GM12878 (cell line): ENCODE measurements around the gene TMEM198. TPM values are rescaled to one million over a fixed set of nuclear protein-coding genes. Genes with fewer than 3 reads are reported as not detected.

Experiments used
- ATAC-seq: fragments of 200-7000 bp; cut with Tn5 transposase; 3 replicates; pipeline ENCODE4 v1.9.1; 2020; ENCODE audit warnings: mild to moderate bottlenecking, moderate library complexity
- BruUV-seq: library from RNA; stranded (reverse); fragments of 400-500 nt; replicated peaks from 2 replicates; lab custom pipeline; 2021; lab: Mats Ljungman, UMichigan
- CTCF ChIA-PET: fragments of 300-600 bp; sonication (Branson Sonifier 250); formaldehyde crosslinking; extraction: SDS; loops from one replicate; lab custom pipeline; 2021; ENCODE audit warnings: inconsistent platforms; lab: Yijun Ruan, JAX
- POLR2A ChIA-PET: fragments of 350-600 bp; formaldehyde crosslinking; extraction: SDS; loops from one replicate; lab custom pipeline; 2021; ENCODE audit warnings: inconsistent platforms; lab: Charles Lee
- RAD21 ChIA-PET: fragments of 300-600 bp; sonication (Branson Sonifier 250); formaldehyde crosslinking; loops from one replicate; lab custom pipeline; 2023; ENCODE audit warnings: antibody characterized with exemption; ENCODE audit not compliant: unreplicated experiment; lab: Charles Lee
- SMC1A ChIA-PET: fragments of 300-600 bp; sonication (Branson Sonifier 250); formaldehyde crosslinking; loops from one replicate; lab custom pipeline; 2023; ENCODE audit not compliant: unreplicated experiment, uncharacterized antibody; lab: Charles Lee
- DNase-seq: peaks from one replicate; pipeline ENCODE4 v3.0.0-alpha.2; 2011; ENCODE audit warnings: low read depth, low spot score
- FAIRE-seq: peaks from 3 replicates; lab custom pipeline; 2011; peaks lifted over from hg19 to GRCh38; lab: Jason Lieb, UNC
- H2AFZ ChIP-seq: 2 replicates; pipeline ENCODE4 v1.6.0; 2011; ENCODE audit warnings: low read depth, low read length, control low read depth; ENCODE audit not compliant: control insufficient read depth
- H3K27ac ChIP-seq: 2 replicates; pipeline ENCODE4 v1.5.1; 2011; ENCODE audit warnings: control low read depth; ENCODE audit not compliant: control insufficient read depth, insufficient read depth
- H3K27me3 ChIP-seq, 2 experiments: replicated peaks in 1 of 2; 2 replicates each; pipeline versions ENCODE4 v1.6.0 to v1.6.1; 2011; ENCODE audit warnings: low read length in 1 of 2; ENCODE audit not compliant: control insufficient read depth in 2 of 2, insufficient read depth in 2 of 2
- H3K36me3 ChIP-seq, 2 experiments: 2 replicates each; pipeline ENCODE4 v1.5.1; 2011; ENCODE audit warnings: low read length in 1 of 2; ENCODE audit not compliant: control insufficient read depth in 2 of 2, insufficient read depth in 2 of 2
- H3K4me1 ChIP-seq: 2 replicates; pipeline ENCODE4 v1.6.1; 2011; ENCODE audit warnings: mild to moderate bottlenecking, low read length, moderate library complexity, mixed read lengths; ENCODE audit not compliant: control insufficient read depth, insufficient read depth
- H3K4me2 ChIP-seq: 2 replicates; pipeline ENCODE4 v1.6.0; 2011; ENCODE audit warnings: control low read depth; ENCODE audit not compliant: control insufficient read depth, insufficient read depth
- H3K4me3 ChIP-seq: fragments of 200-600 bp; sonication (generic); 2 replicates; pipeline ENCODE4 v1.5.1; 2016
- H3K79me2 ChIP-seq: 2 replicates; pipeline ENCODE4 v1.6.0; 2011; ENCODE audit warnings: low read length; ENCODE audit not compliant: control insufficient read depth, insufficient read depth
- H3K9ac ChIP-seq: 2 replicates; pipeline ENCODE4 v1.8.0; 2011; ENCODE audit warnings: low read length, control low read depth, mixed read lengths; ENCODE audit not compliant: control insufficient read depth, insufficient read depth
- H3K9me3 ChIP-seq: replicated peaks from 3 replicates; pipeline ENCODE4 v1.5.1; 2011; ENCODE audit warnings: mild to moderate bottlenecking, low read length; ENCODE audit not compliant: control insufficient read depth, insufficient read depth
- H4K20me1 ChIP-seq: 2 replicates; pipeline ENCODE4 v1.6.0; 2011; ENCODE audit not compliant: control insufficient read depth, insufficient read depth
- BHLHE40 ChIP-seq, 2 experiments: fragments of 450-650 bp in 1 of 2; IDR thresholded peaks; 2 replicates each; pipeline ENCODE4 v1.6.1; 2011 to 2017; ENCODE audit warnings: low read depth in 2 of 2, borderline replicate concordance in 1 of 2, improper control_type of control experiment in 1 of 2, low read length in 1 of 2, mild to moderate bottlenecking in 1 of 2
- MTA2 ChIP-seq: fragments of 450-650 bp; IDR thresholded peaks from 2 replicates; pipeline ENCODE4 v1.6.1; 2016; ENCODE audit warnings: low read depth, mild to moderate bottlenecking, moderate library complexity
- NRF1 ChIP-seq: conservative IDR thresholded peaks from 2 replicates; pipeline ENCODE4 v1.6.1; 2011; ENCODE audit warnings: mild to moderate bottlenecking, low read depth, low read length, improper control_type of control experiment
- RB1 ChIP-seq: fragments of 450-650 bp; formaldehyde crosslinking; IDR thresholded peaks from 2 replicates; pipeline ENCODE4 v1.6.1; 2017; ENCODE audit warnings: mild to moderate bottlenecking, borderline replicate concordance
- SREBF2 ChIP-seq: IDR thresholded peaks from 2 replicates; pipeline ENCODE4 v1.6.1; 2012; ENCODE audit warnings: mild to moderate bottlenecking, low read length
- STAT1 ChIP-seq: fragments of 450-650 bp; conservative IDR thresholded peaks from 2 replicates; pipeline ENCODE4 v1.6.1; 2014; ENCODE audit warnings: antibody characterized with exemption, mild to moderate bottlenecking
- SUPT20H ChIP-seq: IDR thresholded peaks from 2 replicates; pipeline ENCODE4 v1.6.1; 2011; ENCODE audit warnings: low read depth, mild to moderate bottlenecking, low read length, moderate library complexity, borderline replicate concordance; ENCODE audit not compliant: control insufficient read depth
- WGBS: methylation state at CpG from one replicate; pipeline ENCODE4 v1.1.6; 2016; ENCODE audit warnings: low lambda C conversion rate; ENCODE audit not compliant: insufficient replicate concordance, insufficient coverage; ENCODE audit errors: missing lambda C conversion rate; 5-methylcytosine and 5-hydroxymethylcytosine counted together
- in situ Hi-C: fragments of 300-500 bp; cut with MboI; formaldehyde crosslinking; loops from 9 replicates; pipeline ENCODE4 v1.14.3; 2018; ENCODE audit warnings: mixed read lengths
- intact Hi-C: fragments of 100-400 bp; cut with micrococcal nuclease; formaldehyde crosslinking; loops from one replicate; pipeline ENCODE4 v1.14.2; 2022; ENCODE audit not compliant: unreplicated experiment
- polyA plus RNA-seq, 11 experiments: library from polyadenylated mRNA; depleted of rRNA in 4 of 11; unstranded in 6 of 11; stranded (reverse) in 5 of 11; fragments of >200 nt; fragmentation: Nextera tagmentation in 4 of 11; fragmentation: Illumina TruSeq in 1 of 11; extraction: Ambion mirVana in 4 of 11; extraction: Trizol in 1 of 11; gene quantifications; 1 replicate in 1 of 11; 2 replicates in 10 of 11; pipeline versions ENCODE4 v1.2.1 to v1.2.3, GENCODE V29; 2011 to 2016; ENCODE audit warnings: inconsistent platforms in 2 of 11, missing spikeins in 2 of 11, low read depth in 1 of 11
- total RNA-seq, 4 experiments: library from RNA; depleted of rRNA in 3 of 4; stranded (reverse); fragments of >200 nt in 3 of 4; fragmentation: Illumina TruSeq in 1 of 4; extraction: Trizol in 1 of 4; gene quantifications; 2 replicates each; pipeline versions ENCODE4 v1.2.1 to v1.2.3, GENCODE V29; 2013 to 2021
- TF ChIP-seq, protein P1 (sequence below): fragments of 450-650 bp; IDR thresholded peaks from 2 replicates; pipeline ENCODE4 v1.6.1; 2016; ENCODE audit warnings: mild to moderate bottlenecking
- TF ChIP-seq, protein P2 (sequence below): fragments of 450-650 bp; IDR thresholded peaks from 2 replicates; pipeline ENCODE4 v1.6.1; 2018; ENCODE audit warnings: mild to moderate bottlenecking, low read depth, moderate library complexity; ENCODE audit not compliant: partially characterized antibody
- TF ChIP-seq, protein P3 (sequence below): fragments of 450-650 bp; IDR thresholded peaks from 2 replicates; pipeline ENCODE4 v1.6.1; 2017; ENCODE audit warnings: mild to moderate bottlenecking
- TF ChIP-seq, protein P4 (sequence below): fragments of 450-650 bp; IDR thresholded peaks from 2 replicates; pipeline ENCODE4 v1.6.1; 2017; ENCODE audit warnings: mild to moderate bottlenecking, low read depth, inconsistent platforms; ENCODE audit not compliant: poor library complexity, severe bottlenecking
- TF ChIP-seq, protein P5 (sequence below): IDR thresholded peaks from 2 replicates; pipeline ENCODE4 v1.6.1; 2012; ENCODE audit warnings: low read depth, low read length, improper control_type of control experiment

TMEM198 gene
- total and polyA plus RNA-seq, 10 of the 15 experiments (the other 5 are each of a cell fraction or from before 2014, with no cell fraction given), result 0.16 to 1.2 (median 0.65) TPM; not detected in 2

DNA sequence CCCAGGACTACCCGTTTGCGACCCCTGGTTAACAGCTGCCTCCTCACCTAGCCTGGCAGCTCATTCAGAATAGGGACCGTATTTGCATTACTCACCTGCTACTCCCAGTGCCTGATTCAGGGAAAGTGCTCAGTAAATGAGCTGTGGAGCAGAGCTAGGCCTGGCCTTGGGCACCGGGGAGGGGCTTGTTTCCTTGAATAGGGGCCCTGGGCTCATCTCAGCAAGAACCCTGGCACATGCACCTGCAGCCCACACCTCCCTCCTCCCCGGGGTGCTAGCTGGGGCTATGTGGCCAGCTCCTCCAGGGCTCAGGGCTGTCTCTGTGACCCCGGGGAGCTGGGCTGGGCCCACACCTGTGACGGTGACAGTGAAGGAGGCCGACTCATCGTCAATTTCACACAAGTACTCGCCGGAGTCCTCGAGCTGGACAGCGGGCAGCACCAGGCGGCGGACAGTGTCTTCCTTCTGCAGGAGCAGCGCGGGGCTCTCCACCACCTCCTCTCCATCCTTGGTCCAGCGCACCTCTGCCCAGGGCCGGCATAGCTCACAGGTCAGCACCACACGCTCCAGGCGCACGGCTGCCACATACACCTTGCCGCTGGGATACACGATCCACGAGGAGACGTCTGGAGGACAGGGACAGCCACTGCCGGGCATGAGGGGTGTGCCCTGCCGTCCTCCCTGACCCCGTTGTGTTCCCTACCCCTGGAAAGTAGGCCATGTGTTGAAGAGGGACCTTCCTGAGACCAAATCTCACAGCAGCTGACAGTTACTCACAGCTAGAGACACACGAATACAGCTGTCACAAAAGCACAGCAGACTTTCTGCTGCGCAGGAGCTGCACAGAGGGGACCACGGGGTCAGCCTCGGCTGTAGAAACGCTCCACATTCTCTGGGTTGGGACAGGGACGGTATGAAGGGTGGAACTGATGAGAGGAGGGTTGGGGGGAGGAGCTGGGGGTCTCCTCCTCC lies 18.5 kb downstream of the TMEM198 start:
- CTCF ChIA-PET, result interaction anchor here (1.0 to 1.7 kb wide), 2 partner anchors 13 to 21 kb away, joined by 3 to 6 read pairs; no protein-coding TSS in a partner anchor
- no peak for DNase-seq
- WGBS, result 33% methylated on average over 30 of the region's 35 CpGs
- H4K20me1 ChIP-seq, result no peaks in the 10 kb centered on the region
- no TSS peak for BruUV-seq
- no peak overlapping the region for H3K27ac ChIP-seq
- FAIRE-seq, result no peak
- H3K4me3 ChIP-seq, result no peak overlapping the region
- no peak overlapping the region for H3K9ac ChIP-seq
- no peaks in the 10 kb centered on the region for H3K4me1 ChIP-seq
- no peaks in the 10 kb centered on the region for H3K79me2 ChIP-seq
- H3K36me3 ChIP-seq, result no peaks in the 10 kb centered on the region
- POLR2A ChIA-PET, result no interaction called here
- intact Hi-C loops, result no loop called here
- SMC1A ChIA-PET, result no interaction called here
- H2AFZ ChIP-seq, result no peak overlapping the region
- H3K4me2 ChIP-seq, result no peak overlapping the region
- in situ Hi-C loops, result no loop called here
- no peaks in the 10 kb centered on the region; a peak in 2 of 4 replicates for H3K27me3 ChIP-seq
- RAD21 ChIA-PET, result no interaction called here
- no peak for ATAC-seq
- H3K9me3 ChIP-seq, result no peaks in the 10 kb centered on the region
- no peak for TF ChIP-seq BHLHE40 (IDR thresholded peaks at IDR 0.05; ENCODE audit: borderline replicate concordance in 1 of 2, low read depth in 2 of 2, low read length in 1 of 2)
- no peak for TF ChIP-seq STAT1
- no peak for TF ChIP-seq SUPT20H
- TF ChIP-seq, protein P1, sequence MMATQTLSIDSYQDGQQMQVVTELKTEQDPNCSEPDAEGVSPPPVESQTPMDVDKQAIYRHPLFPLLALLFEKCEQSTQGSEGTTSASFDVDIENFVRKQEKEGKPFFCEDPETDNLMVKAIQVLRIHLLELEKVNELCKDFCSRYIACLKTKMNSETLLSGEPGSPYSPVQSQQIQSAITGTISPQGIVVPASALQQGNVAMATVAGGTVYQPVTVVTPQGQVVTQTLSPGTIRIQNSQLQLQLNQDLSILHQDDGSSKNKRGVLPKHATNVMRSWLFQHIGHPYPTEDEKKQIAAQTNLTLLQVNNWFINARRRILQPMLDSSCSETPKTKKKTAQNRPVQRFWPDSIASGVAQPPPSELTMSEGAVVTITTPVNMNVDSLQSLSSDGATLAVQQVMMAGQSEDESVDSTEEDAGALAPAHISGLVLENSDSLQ, result no peak
- TF ChIP-seq, protein P2, sequence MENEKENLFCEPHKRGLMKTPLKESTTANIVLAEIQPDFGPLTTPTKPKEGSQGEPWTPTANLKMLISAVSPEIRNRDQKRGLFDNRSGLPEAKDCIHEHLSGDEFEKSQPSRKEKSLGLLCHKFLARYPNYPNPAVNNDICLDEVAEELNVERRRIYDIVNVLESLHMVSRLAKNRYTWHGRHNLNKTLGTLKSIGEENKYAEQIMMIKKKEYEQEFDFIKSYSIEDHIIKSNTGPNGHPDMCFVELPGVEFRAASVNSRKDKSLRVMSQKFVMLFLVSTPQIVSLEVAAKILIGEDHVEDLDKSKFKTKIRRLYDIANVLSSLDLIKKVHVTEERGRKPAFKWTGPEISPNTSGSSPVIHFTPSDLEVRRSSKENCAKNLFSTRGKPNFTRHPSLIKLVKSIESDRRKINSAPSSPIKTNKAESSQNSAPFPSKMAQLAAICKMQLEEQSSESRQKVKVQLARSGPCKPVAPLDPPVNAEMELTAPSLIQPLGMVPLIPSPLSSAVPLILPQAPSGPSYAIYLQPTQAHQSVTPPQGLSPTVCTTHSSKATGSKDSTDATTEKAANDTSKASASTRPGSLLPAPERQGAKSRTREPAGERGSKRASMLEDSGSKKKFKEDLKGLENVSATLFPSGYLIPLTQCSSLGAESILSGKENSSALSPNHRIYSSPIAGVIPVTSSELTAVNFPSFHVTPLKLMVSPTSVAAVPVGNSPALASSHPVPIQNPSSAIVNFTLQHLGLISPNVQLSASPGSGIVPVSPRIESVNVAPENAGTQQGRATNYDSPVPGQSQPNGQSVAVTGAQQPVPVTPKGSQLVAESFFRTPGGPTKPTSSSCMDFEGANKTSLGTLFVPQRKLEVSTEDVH, result no peak
- no peak for TF ChIP-seq RB1
- TF ChIP-seq, protein P3, sequence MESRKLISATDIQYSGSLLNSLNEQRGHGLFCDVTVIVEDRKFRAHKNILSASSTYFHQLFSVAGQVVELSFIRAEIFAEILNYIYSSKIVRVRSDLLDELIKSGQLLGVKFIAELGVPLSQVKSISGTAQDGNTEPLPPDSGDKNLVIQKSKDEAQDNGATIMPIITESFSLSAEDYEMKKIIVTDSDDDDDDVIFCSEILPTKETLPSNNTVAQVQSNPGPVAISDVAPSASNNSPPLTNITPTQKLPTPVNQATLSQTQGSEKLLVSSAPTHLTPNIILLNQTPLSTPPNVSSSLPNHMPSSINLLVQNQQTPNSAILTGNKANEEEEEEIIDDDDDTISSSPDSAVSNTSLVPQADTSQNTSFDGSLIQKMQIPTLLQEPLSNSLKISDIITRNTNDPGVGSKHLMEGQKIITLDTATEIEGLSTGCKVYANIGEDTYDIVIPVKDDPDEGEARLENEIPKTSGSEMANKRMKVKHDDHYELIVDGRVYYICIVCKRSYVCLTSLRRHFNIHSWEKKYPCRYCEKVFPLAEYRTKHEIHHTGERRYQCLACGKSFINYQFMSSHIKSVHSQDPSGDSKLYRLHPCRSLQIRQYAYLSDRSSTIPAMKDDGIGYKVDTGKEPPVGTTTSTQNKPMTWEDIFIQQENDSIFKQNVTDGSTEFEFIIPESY, result no peak
- no peak for TF ChIP-seq SREBF2
- TF ChIP-seq, protein P4, sequence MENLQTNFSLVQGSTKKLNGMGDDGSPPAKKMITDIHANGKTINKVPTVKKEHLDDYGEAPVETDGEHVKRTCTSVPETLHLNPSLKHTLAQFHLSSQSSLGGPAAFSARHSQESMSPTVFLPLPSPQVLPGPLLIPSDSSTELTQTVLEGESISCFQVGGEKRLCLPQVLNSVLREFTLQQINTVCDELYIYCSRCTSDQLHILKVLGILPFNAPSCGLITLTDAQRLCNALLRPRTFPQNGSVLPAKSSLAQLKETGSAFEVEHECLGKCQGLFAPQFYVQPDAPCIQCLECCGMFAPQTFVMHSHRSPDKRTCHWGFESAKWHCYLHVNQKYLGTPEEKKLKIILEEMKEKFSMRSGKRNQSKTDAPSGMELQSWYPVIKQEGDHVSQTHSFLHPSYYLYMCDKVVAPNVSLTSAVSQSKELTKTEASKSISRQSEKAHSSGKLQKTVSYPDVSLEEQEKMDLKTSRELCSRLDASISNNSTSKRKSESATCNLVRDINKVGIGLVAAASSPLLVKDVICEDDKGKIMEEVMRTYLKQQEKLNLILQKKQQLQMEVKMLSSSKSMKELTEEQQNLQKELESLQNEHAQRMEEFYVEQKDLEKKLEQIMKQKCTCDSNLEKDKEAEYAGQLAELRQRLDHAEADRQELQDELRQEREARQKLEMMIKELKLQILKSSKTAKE, result no peak
- TF ChIP-seq NRF1, result no peak
- no peak for TF ChIP-seq MTA2
- TF ChIP-seq, protein P5, sequence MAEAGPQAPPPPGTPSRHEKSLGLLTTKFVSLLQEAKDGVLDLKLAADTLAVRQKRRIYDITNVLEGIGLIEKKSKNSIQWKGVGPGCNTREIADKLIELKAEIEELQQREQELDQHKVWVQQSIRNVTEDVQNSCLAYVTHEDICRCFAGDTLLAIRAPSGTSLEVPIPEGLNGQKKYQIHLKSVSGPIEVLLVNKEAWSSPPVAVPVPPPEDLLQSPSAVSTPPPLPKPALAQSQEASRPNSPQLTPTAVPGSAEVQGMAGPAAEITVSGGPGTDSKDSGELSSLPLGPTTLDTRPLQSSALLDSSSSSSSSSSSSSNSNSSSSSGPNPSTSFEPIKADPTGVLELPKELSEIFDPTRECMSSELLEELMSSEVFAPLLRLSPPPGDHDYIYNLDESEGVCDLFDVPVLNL, result no peak
